HFFc6 (cell line): Measurements from ENCODE around the gene SFXN1. TPM values are rescaled to one million over a fixed set of nuclear protein-coding genes. Genes with fewer than 3 reads are reported as not detected.

Experiments used
- DNase-seq: peaks from one replicate; pipeline ENCODE4 v3.0.0-alpha.2; 2018
- H3K27ac Mint-ChIP-seq: 2 replicates; pipeline ENCODE4 v1.8.0; 2020; ENCODE audit warnings: mild to moderate bottlenecking, mixed read lengths
- H3K27me3 Mint-ChIP-seq: 2 replicates; pipeline ENCODE4 v1.8.0; 2021; ENCODE audit warnings: mild to moderate bottlenecking, moderate library complexity, mixed read lengths; ENCODE audit not compliant: insufficient read depth
- H3K36me3 Mint-ChIP-seq: 2 replicates; pipeline ENCODE4 v1.8.0; 2021; ENCODE audit warnings: low read depth, mixed read lengths
- H3K4me1 Mint-ChIP-seq: 2 replicates; pipeline ENCODE4 v1.8.0; 2020; ENCODE audit warnings: low read depth, mixed read lengths
- H3K4me3 Mint-ChIP-seq: 2 replicates; pipeline ENCODE4 v1.8.0; 2020; ENCODE audit warnings: mild to moderate bottlenecking, moderate library complexity, mixed read lengths
- H3K9me3 Mint-ChIP-seq: 2 replicates; pipeline ENCODE4 v1.8.0; 2020; ENCODE audit warnings: mild to moderate bottlenecking, mixed read lengths
- CTCF ChIP-seq: fragments of 200-600 bp; sonication (generic); IDR thresholded peaks from 2 replicates; pipeline ENCODE4 v1.5.0; 2021; ENCODE audit warnings: antibody characterized with exemption, mild to moderate bottlenecking
- total RNA-seq, 6 experiments: library from RNA; stranded (reverse); fragmentation: NEBNext Ultra II Directional; extraction: Animal tissue kit (Norgen Biotek cat#: 25700); gene quantifications; 2 replicates in 1 of 6; 3 replicates in 5 of 6; pipeline ENCODE4 v1.2.3, GENCODE V29; 2021

Gene SFXN1
- total RNA-seq, 6 experiments from 2014 or later: 60.8 to 83.0 (median 74.6) TPM

- TF ChIP-seq CTCF: no peak
- H3K9me3 Mint-ChIP-seq: no peaks in the 10 kb centered on the region
- no peaks in the 10 kb centered on the region for H3K27me3 Mint-ChIP-seq
- H3K27ac Mint-ChIP-seq: no peak overlapping the region
- peaks cover 25% of the 10 kb centered on the region for H3K4me1 Mint-ChIP-seq
- no peak overlapping the region for H3K4me3 Mint-ChIP-seq
- H3K36me3 Mint-ChIP-seq: peaks cover 60% of the 10 kb centered on the region
- no peak for DNase-seq
These were observed 43.0 kb downstream of the SFXN1 start for GRCh38 chr5:175521313-175521833.

GRCh38 chr5:175523292-175523691, 44.9 kb downstream of the SFXN1 start:
- no peak overlapping the region for H3K4me3 Mint-ChIP-seq
- H3K27me3 Mint-ChIP-seq: no peaks in the 10 kb centered on the region
- no peaks in the 10 kb centered on the region for H3K9me3 Mint-ChIP-seq
- H3K27ac Mint-ChIP-seq: no peak overlapping the region
- DNase-seq: no peak
- peaks cover 49% of the 10 kb centered on the region for H3K36me3 Mint-ChIP-seq
- peaks cover 6% of the 10 kb centered on the region for H3K4me1 Mint-ChIP-seq
- TF ChIP-seq CTCF: no peak

GRCh38 chr5:175524211-175524610, 45.9 kb downstream of the SFXN1 start:
- H3K4me1 Mint-ChIP-seq: no peaks in the 10 kb centered on the region
- DNase-seq: no peak
- H3K27me3 Mint-ChIP-seq: no peaks in the 10 kb centered on the region
- no peak overlapping the region for H3K27ac Mint-ChIP-seq
- H3K9me3 Mint-ChIP-seq: no peaks in the 10 kb centered on the region
- peaks cover 45% of the 10 kb centered on the region for H3K36me3 Mint-ChIP-seq
- H3K4me3 Mint-ChIP-seq: no peak overlapping the region
- TF ChIP-seq CTCF: no peak

- H3K4me1 Mint-ChIP-seq: peaks cover 6% of the 10 kb centered on the region; the same call in 1 of the 2 replicates
- H3K27ac Mint-ChIP-seq: no peak overlapping the region
- no peak for TF ChIP-seq CTCF
- no peak for DNase-seq
- peaks cover 28% of the 10 kb centered on the region for H3K36me3 Mint-ChIP-seq
- H3K27me3 Mint-ChIP-seq: no peaks in the 10 kb centered on the region
- H3K9me3 Mint-ChIP-seq: no peaks in the 10 kb centered on the region
- no peak overlapping the region for H3K4me3 Mint-ChIP-seq
These were observed 48.3 kb downstream of the SFXN1 start for GRCh38 chr5:175526691-175527090.

DNA sequence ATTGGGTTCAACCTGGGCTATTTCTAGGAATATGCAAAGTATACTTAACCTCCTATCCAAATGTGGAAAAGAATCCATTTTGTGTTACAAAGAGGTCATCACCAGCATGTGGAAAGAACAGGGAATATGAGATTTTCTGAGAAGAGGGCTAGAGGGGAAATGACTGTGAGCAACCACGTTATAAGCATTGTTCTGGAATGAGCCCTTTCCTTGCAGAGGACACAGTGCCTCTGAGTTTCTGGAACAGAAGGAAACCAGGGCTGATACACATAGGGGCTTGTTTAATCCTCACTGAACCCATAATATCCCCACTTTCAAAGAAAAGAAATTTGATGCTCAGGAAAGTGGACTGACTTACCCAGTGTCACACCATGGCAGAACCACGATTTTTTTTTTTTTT, 53.0 kb downstream of the SFXN1 start:
- no peak for TF ChIP-seq CTCF
- Mint-ChIP-seq H3K9me3 (no peaks in the 10 kb centered on the region), H3K27me3 (peaks cover 1% of the 10 kb centered on the region; the same call in 1 of the 2 replicates), H3K36me3 (peaks cover 5% of the 10 kb centered on the region; the same call in 1 of the 2 replicates), H3K4me1 (peaks cover 15% of the 10 kb centered on the region), H3K27ac (no peak overlapping the region), H3K4me3 (no peak overlapping the region)
- no peak for DNase-seq
